Measurements from ENCODE around the gene RTRAF. TPM values are rescaled to one million over a fixed set of nuclear protein-coding genes. Genes with fewer than 3 reads are reported as not detected.
A peak's percentile ranks its signal among the peaks of the same experiment; 100 is the strongest.

RTRAF gene
- total and polyA plus RNA-seq, 2 donors (not counting 3 experiments of a cell fraction or from before 2014, with no cell fraction given), result 64.0 to 237 TPM

DNA sequence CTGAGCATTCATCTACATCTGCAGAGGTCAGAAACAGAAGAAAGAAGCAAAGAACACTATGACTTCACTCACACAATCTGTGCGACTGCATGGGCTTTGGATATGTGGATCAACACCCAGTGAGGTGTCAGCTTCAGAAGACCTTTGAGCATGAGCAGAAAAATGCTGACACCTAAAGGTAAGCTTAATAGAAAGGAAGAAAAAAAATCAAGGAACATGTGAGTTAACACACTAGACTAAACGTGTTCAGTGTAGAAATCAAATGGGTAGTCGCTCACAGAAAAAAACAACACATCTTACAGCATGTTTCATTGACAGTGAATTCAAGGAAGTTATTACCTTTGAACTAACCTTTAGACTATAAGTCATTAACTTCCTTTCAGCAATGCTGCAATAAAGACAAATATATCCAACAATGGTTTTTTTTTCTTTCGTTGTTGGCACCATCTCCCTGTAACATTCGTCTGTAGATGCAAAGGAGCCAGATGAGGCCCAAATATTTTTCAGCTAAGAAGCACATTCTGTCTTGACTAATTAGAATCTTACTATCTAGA lies 30.9 kb downstream of the RTRAF start:
- Histone ChIP-seq H3K4me1 (ENCODE audit: control insufficient read depth, extremely low read depth, insufficient read depth, low read length) (peaks cover 64% of the 10 kb centered on the region), H3K79me2 (ENCODE audit: control insufficient read depth, insufficient read depth, low read length) (no peaks in the 10 kb centered on the region), H4K20me1 (replicated peaks; ENCODE audit: control insufficient read depth, extremely low read depth, insufficient read depth, low read length) (no peaks in the 10 kb centered on the region), H2AFZ (ENCODE audit: low read depth, low read length) (no peak overlapping the region), H3K9me1 (replicated peaks; ENCODE audit: control insufficient read depth, extremely low read depth, insufficient read depth, low read length) (no peaks in the 10 kb centered on the region), H3K9me3 (replicated peaks; ENCODE audit: control insufficient read depth, insufficient read depth, low read length) (no peaks in the 10 kb centered on the region), H3K27me3 (ENCODE audit: control insufficient read depth in 2 of 2, insufficient read depth in 2 of 2, low read length in 2 of 2) (peaks cover 0 to 2% of the 10 kb centered on the region in 2 experiments), H3K36me3 (ENCODE audit: control insufficient read depth in 2 of 2, extremely low read depth in 1 of 2, insufficient read depth in 2 of 2, low read length in 2 of 2) (no peaks in the 10 kb centered on the region), H3K9ac (replicated peaks; ENCODE audit: extremely low read depth, insufficient read depth, low read length) (no peak overlapping the region), H3K4me2 (ENCODE audit: insufficient read depth, low read length) (peak overlapping the region; percentile 58), H3K4me3 (replicated peaks in 1 of 3; ENCODE audit: insufficient read depth in 1 of 3, low read depth in 1 of 3, low read length in 3 of 3) (no peak overlapping the region), H3K27ac (ENCODE audit: insufficient read depth, low read depth, low read length) (peak overlapping the region; percentile 88)
- TF ChIP-seq GATA2 (IDR thresholded peaks at IDR 0.05; ENCODE audit: insufficient read depth, insufficient read length, low read depth, low read length) (no peak), JUN (IDR thresholded peaks at IDR 0.05; ENCODE audit: borderline replicate concordance, insufficient read depth, insufficient read length, low read depth) (no peak), POLR2AphosphoS5 (IDR thresholded peaks at IDR 0.05; ENCODE audit: insufficient read depth, low read depth, low read length) (no peak), CTCF (IDR thresholded peaks at IDR 0.05; ENCODE audit: extremely low read depth in 1 of 2, insufficient read depth in 1 of 2, low read depth in 1 of 2, low read length in 2 of 2) (no peak), POLR2A (IDR thresholded peaks at IDR 0.05; ENCODE audit: low read depth, low read length) (no peak), FOS (IDR thresholded peaks at IDR 0.05; ENCODE audit: borderline replicate concordance, insufficient read depth, low read length) (no peak), EZH2 (IDR thresholded peaks at IDR 0.05; ENCODE audit: borderline replicate concordance, low read depth, low read length, severe bottlenecking) (no peak), MYC (IDR thresholded peaks at IDR 0.05; ENCODE audit: low read depth, low read length) (no peak)
- TF ChIP-seq, protein P1, sequence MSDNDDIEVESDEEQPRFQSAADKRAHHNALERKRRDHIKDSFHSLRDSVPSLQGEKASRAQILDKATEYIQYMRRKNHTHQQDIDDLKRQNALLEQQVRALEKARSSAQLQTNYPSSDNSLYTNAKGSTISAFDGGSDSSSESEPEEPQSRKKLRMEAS (IDR thresholded peaks at IDR 0.05; ENCODE audit: insufficient read depth, insufficient read length), result no peak
- intact Hi-C loops (cut with micrococcal nuclease), result no loop called here
- ChIA-PET CTCF (interaction anchor here (1.0 to 3.4 kb wide), 6 partner anchors 10 to 52 kb away, joined by 3 to 15 read pairs (median 6); partner anchors contain the start of gene NID2), POLR2A (interaction anchor here (0.7 kb wide), 1 partner anchor 7 kb away, joined by 3 read pairs; no protein-coding TSS in a partner anchor)
- dilution Hi-C loops (cut with MboI; ENCODE audit: extremely low pct_ligation_motif_present, low sequenced_read_pairs), result no loop called here
- FAIRE-seq (peak; percentile 59), DNase-seq (ENCODE audit: low read depth, low spot score) (peak; percentile 57)
- no TSS peak for BruUV-seq (replicated peaks)

Measured in endothelial cell of umbilical vein (primary cell).